Mesendoderm (in vitro differentiated cells): Measurements from ENCODE around the gene CTNND2.

Experiments used
- DNase-seq: peaks from one replicate; pipeline ENCODE4 v3.0.0; 2013
- H2AK5ac ChIP-seq: 2 replicates; pipeline ENCODE4 v1.6.1; 2013; ENCODE audit warnings: low read length, inconsistent platforms
- H2BK120ac ChIP-seq: 2 replicates; pipeline ENCODE4 v1.6.1; 2013; ENCODE audit warnings: low read depth, mild to moderate bottlenecking, low read length, moderate library complexity, mixed read lengths
- H2BK15ac ChIP-seq: replicated peaks from 2 replicates; pipeline ENCODE4 v1.6.1; 2013; ENCODE audit warnings: low read depth, mild to moderate bottlenecking, moderate library complexity
- H2BK5ac ChIP-seq: 2 replicates; pipeline ENCODE4 v1.6.1; 2013; ENCODE audit warnings: low read length, inconsistent platforms
- H3K18ac ChIP-seq: 2 replicates; pipeline ENCODE4 v1.6.1; 2013; ENCODE audit warnings: mild to moderate bottlenecking, low read length, mixed read lengths
- H3K23ac ChIP-seq: one replicate; pipeline ENCODE4 v1.6.1; 2013; ENCODE audit warnings: low read length
- H3K27ac ChIP-seq: 2 replicates; pipeline ENCODE4 v1.5.1; 2013; ENCODE audit warnings: low read depth, mild to moderate bottlenecking, inconsistent platforms, low read length, moderate library complexity
- H3K27me3 ChIP-seq: 2 replicates; pipeline ENCODE4 v1.6.1; 2013; ENCODE audit warnings: low read length, control low read depth, mild to moderate bottlenecking, inconsistent platforms; ENCODE audit not compliant: insufficient read depth, poor library complexity
- H3K36me3 ChIP-seq: 2 replicates; pipeline ENCODE4 v1.6.1; 2013; ENCODE audit warnings: low read length, inconsistent platforms; ENCODE audit not compliant: control insufficient read depth, insufficient read depth
- H3K4ac ChIP-seq: one replicate; pipeline ENCODE4 v1.6.1; 2013; ENCODE audit warnings: low read depth, mild to moderate bottlenecking, low read length, moderate library complexity
- H3K4me1 ChIP-seq: 2 replicates; pipeline ENCODE4 v1.6.1; 2013; ENCODE audit warnings: low read depth, low read length, inconsistent platforms; ENCODE audit not compliant: control insufficient read depth
- H3K4me2 ChIP-seq: 2 replicates; pipeline ENCODE4 v1.6.1; 2013; ENCODE audit warnings: low read length
- H3K4me3 ChIP-seq: 2 replicates; pipeline ENCODE4 v1.5.1; 2013; ENCODE audit warnings: mild to moderate bottlenecking, low read length
- H3K56ac ChIP-seq: one replicate; pipeline ENCODE4 v1.6.1; 2013; ENCODE audit warnings: low read length
- H3K79me1 ChIP-seq: 2 replicates; pipeline ENCODE4 v1.6.1; 2013; ENCODE audit warnings: low read length, inconsistent platforms
- H3K79me2 ChIP-seq: 2 replicates; pipeline ENCODE4 v1.6.1; 2013; ENCODE audit warnings: mild to moderate bottlenecking, low read length; ENCODE audit not compliant: control insufficient read depth, insufficient read depth
- H3K9ac ChIP-seq: 2 replicates; pipeline ENCODE4 v1.6.1; 2013; ENCODE audit warnings: low read length, inconsistent platforms
- H4K5ac ChIP-seq: one replicate; pipeline ENCODE4 v1.6.1; 2013; ENCODE audit warnings: low read length
- H4K8ac ChIP-seq: one replicate; pipeline ENCODE4 v1.6.1; 2013; ENCODE audit warnings: low read depth, mild to moderate bottlenecking, control low read depth, low read length, moderate library complexity
- whole genome bisulfite sequencing: extraction: QIAGEN DNeasy Blood & Tissue Kit; methylation state at CpG from one replicate; pipeline ENCODE4 v1.1.7; 2013; ENCODE audit warnings: low lambda C conversion rate, missing lambda C conversion rate; ENCODE audit not compliant: insufficient coverage; ENCODE audit errors: extremely low coverage; 5-methylcytosine and 5-hydroxymethylcytosine counted together

Gene CTNND2

DNA sequence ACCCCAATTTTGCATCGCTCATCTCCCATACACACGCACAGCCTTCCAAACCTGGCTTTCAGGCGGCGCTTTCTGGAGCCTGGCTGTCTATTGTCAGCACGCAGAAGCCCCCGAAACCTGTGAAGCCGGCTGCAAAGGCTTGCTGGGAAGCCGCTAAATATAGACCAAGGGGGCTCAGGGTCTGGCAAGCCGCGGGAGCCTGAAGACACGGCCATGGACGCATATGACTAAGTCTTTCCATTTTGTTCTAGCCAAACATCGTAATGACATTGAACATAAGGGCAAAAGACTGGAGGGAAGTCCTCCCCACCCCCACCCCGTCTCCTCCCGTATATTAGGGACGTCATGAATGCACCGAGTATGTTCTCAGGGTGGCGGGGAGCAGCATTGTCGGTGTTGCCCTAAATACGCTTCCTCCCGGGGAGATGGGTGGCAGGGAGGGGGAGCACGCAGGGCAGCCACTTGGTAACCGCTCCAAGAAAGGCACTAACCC lies 1.1 kb downstream of the CTNND2 start:
- H3K4me2 ChIP-seq: peak overlapping the region; percentile 75
- H3K27ac ChIP-seq: no peak overlapping the region
- H2BK15ac ChIP-seq: no peak overlapping the region
- H3K4me3 ChIP-seq: peak overlapping the region; percentile 45
- H3K79me2 ChIP-seq: no peaks in the 10 kb centered on the region
- H3K79me1 ChIP-seq: no peaks in the 10 kb centered on the region
- H4K8ac ChIP-seq: no peak overlapping the region
- H3K9ac ChIP-seq: peak overlapping the region; percentile 66
- H3K56ac ChIP-seq: peak overlapping the region; percentile 60
- no peak overlapping the region for H3K23ac ChIP-seq
- peaks cover 9% of the 10 kb centered on the region for H3K27me3 ChIP-seq
- no peak overlapping the region for H2BK120ac ChIP-seq
- no peak overlapping the region for H2BK5ac ChIP-seq
- no peaks in the 10 kb centered on the region for H3K4me1 ChIP-seq
- DNase-seq: peak; percentile 20
- H3K4ac ChIP-seq: no peak overlapping the region
- H3K18ac ChIP-seq: no peak overlapping the region
- no CpG with 5 or more reads among the region's 23 CpGs for WGBS
- H3K36me3 ChIP-seq: no peaks in the 10 kb centered on the region
- no peak overlapping the region for H4K5ac ChIP-seq
- no peak overlapping the region for H2AK5ac ChIP-seq

DNA sequence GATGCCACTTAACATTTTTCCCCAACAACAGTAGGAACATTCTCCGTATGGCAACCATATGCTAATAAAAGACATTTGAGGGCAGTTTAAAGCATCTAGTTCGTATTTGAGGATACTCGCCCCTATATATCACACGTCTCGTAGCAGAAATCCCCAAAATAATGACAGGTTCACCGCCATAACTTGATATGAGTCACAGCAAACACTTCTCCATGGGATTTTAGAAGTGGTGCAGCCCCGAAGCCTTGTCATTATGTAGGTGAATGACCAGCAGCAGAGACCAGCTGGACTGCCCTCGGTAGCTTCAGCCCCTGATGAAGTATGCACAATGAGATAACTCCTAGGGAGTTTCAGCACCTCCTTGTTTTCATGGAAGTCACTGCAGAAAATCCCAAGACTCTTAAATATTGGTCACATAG lies 2.0 kb downstream of the CTNND2 start:
- WGBS: no CpG with 5 or more reads among the region's 8 CpGs
- Histone ChIP-seq H3K4ac (no peak overlapping the region), H4K8ac (no peak overlapping the region), H3K56ac (no peak overlapping the region), H3K9ac (no peak overlapping the region), H3K27me3 (peaks cover 9% of the 10 kb centered on the region), H2AK5ac (no peak overlapping the region), H4K5ac (no peak overlapping the region), H2BK5ac (no peak overlapping the region), H2BK15ac (no peak overlapping the region), H3K23ac (no peak overlapping the region), H3K79me1 (no peaks in the 10 kb centered on the region), H3K79me2 (no peaks in the 10 kb centered on the region), H3K36me3 (no peaks in the 10 kb centered on the region), H3K18ac (no peak overlapping the region), H3K4me3 (no peak overlapping the region), H3K4me1 (no peaks in the 10 kb centered on the region), H2BK120ac (no peak overlapping the region), H3K27ac (no peak overlapping the region), H3K4me2 (no peak overlapping the region)
- no peak for DNase-seq

- H3K27me3 ChIP-seq: peaks cover 7% of the 10 kb centered on the region
- H4K5ac ChIP-seq: no peak overlapping the region
- H3K27ac ChIP-seq: no peak overlapping the region
- H3K4me2 ChIP-seq: no peak overlapping the region
- H3K4ac ChIP-seq: no peak overlapping the region
- no peak overlapping the region for H2AK5ac ChIP-seq
- no peak overlapping the region for H3K4me3 ChIP-seq
- no peak for DNase-seq
- no peak overlapping the region for H3K23ac ChIP-seq
- 100% methylated on average over 2 of the region's 2 CpGs for WGBS
- no peak overlapping the region for H3K56ac ChIP-seq
- H2BK15ac ChIP-seq: no peak overlapping the region
- no peak overlapping the region for H2BK120ac ChIP-seq
- no peaks in the 10 kb centered on the region for H3K79me2 ChIP-seq
- no peak overlapping the region for H3K18ac ChIP-seq
- no peaks in the 10 kb centered on the region for H3K4me1 ChIP-seq
- no peak overlapping the region for H4K8ac ChIP-seq
- H3K36me3 ChIP-seq: no peaks in the 10 kb centered on the region
- no peak overlapping the region for H2BK5ac ChIP-seq
- H3K79me1 ChIP-seq: no peaks in the 10 kb centered on the region
- no peak overlapping the region for H3K9ac ChIP-seq
Observed at GRCh38 chr5:11898787-11899186, 5.5 kb downstream of the CTNND2 start.

- no peak overlapping the region for H3K4me3 ChIP-seq
- H3K79me2 ChIP-seq: no peaks in the 10 kb centered on the region
- H3K27me3 ChIP-seq: peaks cover 6% of the 10 kb centered on the region
Observed at GRCh38 chr5:11897781-11898180, 6.5 kb downstream of the CTNND2 start.

GRCh38 chr5:11894992-11895391 lies 9.3 kb downstream of the CTNND2 start:
- Histone ChIP-seq H3K4me1 (no peaks in the 10 kb centered on the region), H3K79me2 (no peaks in the 10 kb centered on the region), H3K4me3 (no peak overlapping the region), H4K8ac (no peak overlapping the region), H3K9ac (no peak overlapping the region), H2BK15ac (no peak overlapping the region), H3K4ac (no peak overlapping the region), H2AK5ac (no peak overlapping the region), H3K79me1 (no peaks in the 10 kb centered on the region), H3K18ac (no peak overlapping the region), H4K5ac (no peak overlapping the region), H3K27me3 (no peaks in the 10 kb centered on the region), H2BK120ac (no peak overlapping the region), H3K27ac (no peak overlapping the region), H3K56ac (no peak overlapping the region), H2BK5ac (no peak overlapping the region), H3K36me3 (no peaks in the 10 kb centered on the region), H3K23ac (no peak overlapping the region), H3K4me2 (no peak overlapping the region)
- no peak for DNase-seq
- no CpG with 5 or more reads among the region's 5 CpGs for WGBS

More at GRCh38 chr5:11897781-11898180, 6.5 kb downstream of the CTNND2 start:
- no peak overlapping the region for H3K23ac ChIP-seq
- H2AK5ac ChIP-seq: no peak overlapping the region
- H4K5ac ChIP-seq: no peak overlapping the region
- no peak overlapping the region for H3K4ac ChIP-seq
- H3K18ac ChIP-seq: no peak overlapping the region
- no peak overlapping the region for H2BK15ac ChIP-seq
- no peak overlapping the region for H3K4me2 ChIP-seq
- no peak overlapping the region for H2BK5ac ChIP-seq
- H3K9ac ChIP-seq: no peak overlapping the region
- no peak overlapping the region for H3K56ac ChIP-seq
- H3K27ac ChIP-seq: no peak overlapping the region
- H3K36me3 ChIP-seq: no peaks in the 10 kb centered on the region
- no peak for DNase-seq
- no peak overlapping the region for H4K8ac ChIP-seq
- no peaks in the 10 kb centered on the region for H3K4me1 ChIP-seq
- H2BK120ac ChIP-seq: no peak overlapping the region
- H3K79me1 ChIP-seq: no peaks in the 10 kb centered on the region

GRCh38 chr5:11892832-11893231 lies 11.4 kb downstream of the CTNND2 start:
- H2BK120ac ChIP-seq: no peak overlapping the region
- H3K4me3 ChIP-seq: no peak overlapping the region
- H3K9ac ChIP-seq: no peak overlapping the region
- H2BK15ac ChIP-seq: no peak overlapping the region
- no peaks in the 10 kb centered on the region for H3K79me2 ChIP-seq
- H3K36me3 ChIP-seq: no peaks in the 10 kb centered on the region
- H3K4me1 ChIP-seq: no peaks in the 10 kb centered on the region
- H3K18ac ChIP-seq: no peak overlapping the region
- H3K56ac ChIP-seq: no peak overlapping the region
- H2AK5ac ChIP-seq: no peak overlapping the region
- DNase-seq: no peak
- H2BK5ac ChIP-seq: no peak overlapping the region
- no peak overlapping the region for H4K8ac ChIP-seq
- no peak overlapping the region for H3K27ac ChIP-seq
- no peak overlapping the region for H3K4me2 ChIP-seq
- H4K5ac ChIP-seq: no peak overlapping the region
- no peaks in the 10 kb centered on the region for H3K79me1 ChIP-seq
- WGBS: no CpG with 5 or more reads among the region's 6 CpGs
- H3K27me3 ChIP-seq: no peaks in the 10 kb centered on the region
- H3K4ac ChIP-seq: no peak overlapping the region
- no peak overlapping the region for H3K23ac ChIP-seq
